Measurements from ENCODE around the gene PRKCA. TPM values are rescaled to one million over a fixed set of nuclear protein-coding genes. Genes with fewer than 3 reads are reported as not detected.

Gene PRKCA
- total RNA-seq, 4 donors from 2014 or later, result 26.0 to 89.0 (median 32.8) TPM

- Histone ChIP-seq H3K36me3 (no peaks in the 10 kb centered on the region), H3K4me3 (no peak overlapping the region), H3K9me3 (peaks cover 0 to 14% (median 0%) of the 10 kb centered on the region in 3 donors), H3K27me3 (peaks cover 27% of the 10 kb centered on the region), H3K4me1 (no peaks in the 10 kb centered on the region), H3K27ac (no peak overlapping the region)
- ATAC-seq, result no peak
- 17% methylated on average over 1 of the region's 5 CpGs; no CpG with 5 or more reads in 1 of the 2 donors for WGBS, 2 donors (ENCODE audit: low coverage in 1 of 2)
- TF ChIP-seq POLR2AphosphoS5 (IDR thresholded peaks at IDR 0.05) (no peak), EP300 (IDR thresholded peaks at IDR 0.05) (no peak), POLR2A (IDR thresholded peaks at IDR 0.05) (no peak)
- TF ChIP-seq, protein P1, sequence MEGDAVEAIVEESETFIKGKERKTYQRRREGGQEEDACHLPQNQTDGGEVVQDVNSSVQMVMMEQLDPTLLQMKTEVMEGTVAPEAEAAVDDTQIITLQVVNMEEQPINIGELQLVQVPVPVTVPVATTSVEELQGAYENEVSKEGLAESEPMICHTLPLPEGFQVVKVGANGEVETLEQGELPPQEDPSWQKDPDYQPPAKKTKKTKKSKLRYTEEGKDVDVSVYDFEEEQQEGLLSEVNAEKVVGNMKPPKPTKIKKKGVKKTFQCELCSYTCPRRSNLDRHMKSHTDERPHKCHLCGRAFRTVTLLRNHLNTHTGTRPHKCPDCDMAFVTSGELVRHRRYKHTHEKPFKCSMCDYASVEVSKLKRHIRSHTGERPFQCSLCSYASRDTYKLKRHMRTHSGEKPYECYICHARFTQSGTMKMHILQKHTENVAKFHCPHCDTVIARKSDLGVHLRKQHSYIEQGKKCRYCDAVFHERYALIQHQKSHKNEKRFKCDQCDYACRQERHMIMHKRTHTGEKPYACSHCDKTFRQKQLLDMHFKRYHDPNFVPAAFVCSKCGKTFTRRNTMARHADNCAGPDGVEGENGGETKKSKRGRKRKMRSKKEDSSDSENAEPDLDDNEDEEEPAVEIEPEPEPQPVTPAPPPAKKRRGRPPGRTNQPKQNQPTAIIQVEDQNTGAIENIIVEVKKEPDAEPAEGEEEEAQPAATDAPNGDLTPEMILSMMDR (IDR thresholded peaks at IDR 0.05), result no peak
Measured at GRCh38 chr17:66814570-66814969, 512.2 kb downstream of the PRKCA start.

DNA sequence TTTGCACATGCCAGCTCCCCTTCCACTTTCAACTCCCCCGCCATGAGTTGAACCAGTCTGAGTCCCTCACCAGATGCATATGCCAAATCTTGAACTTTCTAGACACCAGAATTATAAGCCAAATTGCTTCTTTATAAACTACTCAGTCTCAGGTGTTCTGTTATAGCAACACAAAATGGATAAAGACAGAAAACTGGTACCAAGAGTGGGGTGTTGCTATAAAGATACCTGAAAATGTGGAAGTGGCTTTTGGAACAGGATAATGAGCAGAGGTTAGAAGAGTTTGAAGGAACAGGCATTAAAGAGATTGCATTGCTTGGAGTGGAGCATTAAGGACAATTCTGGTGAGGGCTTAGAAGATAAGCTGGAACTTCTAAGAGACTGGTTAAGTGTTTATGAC is 515.3 kb downstream of the PRKCA start:
- no peaks in the 10 kb centered on the region for H3K4me1 ChIP-seq
- H3K9me3 ChIP-seq, result peaks cover 0 to 14% (median 0%) of the 10 kb centered on the region in 3 donors
- H3K27ac ChIP-seq, result no peak overlapping the region
- H3K36me3 ChIP-seq, result no peaks in the 10 kb centered on the region
- no peak for ATAC-seq
- no peak overlapping the region for H3K4me3 ChIP-seq
- TF ChIP-seq, protein P1 (IDR thresholded peaks at IDR 0.05), result no peak
- TF ChIP-seq POLR2A (IDR thresholded peaks at IDR 0.05) (no peak), EP300 (IDR thresholded peaks at IDR 0.05) (no peak), POLR2AphosphoS5 (IDR thresholded peaks at IDR 0.05) (no peak)
- WGBS, 2 donors (ENCODE audit: low coverage in 1 of 2), result 83 to 100% methylated on average over 1 of the region's 1 CpG
- H3K27me3 ChIP-seq, result peaks cover 30% of the 10 kb centered on the region

DNA sequence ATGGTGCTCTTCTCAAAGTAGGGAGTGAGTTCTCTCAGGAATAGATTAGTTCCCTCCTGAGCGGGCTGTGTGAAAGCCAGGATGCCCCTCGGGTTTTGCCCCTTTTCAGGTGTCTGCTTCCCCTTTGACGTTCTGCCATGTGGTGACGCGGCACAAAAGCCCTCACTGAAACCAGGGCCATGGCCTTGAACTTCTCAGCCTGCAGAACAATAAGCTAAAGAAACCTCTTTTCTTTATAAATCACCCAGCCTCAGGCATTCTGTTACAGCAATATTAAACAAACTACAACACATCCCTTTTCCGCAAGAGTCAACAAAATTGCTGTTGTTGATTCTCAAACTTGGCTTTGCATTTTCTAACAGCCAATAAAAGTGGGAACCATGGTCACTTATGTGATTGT is 517.1 kb downstream of the PRKCA start:
- no peaks in the 10 kb centered on the region for H3K4me1 ChIP-seq
- H3K27ac ChIP-seq, result no peak overlapping the region
- H3K9me3 ChIP-seq, result peaks cover 0 to 14% (median 0%) of the 10 kb centered on the region in 3 donors
- H3K4me3 ChIP-seq, result no peak overlapping the region
- WGBS, 2 donors (ENCODE audit: low coverage in 1 of 2), result 78 to 80% methylated on average over 6 of the region's 6 CpGs
- no peaks in the 10 kb centered on the region for H3K36me3 ChIP-seq
- H3K27me3 ChIP-seq, result peaks cover 42% of the 10 kb centered on the region
- ATAC-seq, result no peak
- TF ChIP-seq POLR2AphosphoS5 (IDR thresholded peaks at IDR 0.05) (no peak), EP300 (IDR thresholded peaks at IDR 0.05) (no peak), POLR2A (IDR thresholded peaks at IDR 0.05) (no peak)
- TF ChIP-seq, protein P1 (IDR thresholded peaks at IDR 0.05), result no peak

GRCh38 chr17:66822009-66822408 is 519.6 kb downstream of the PRKCA start:
- peaks cover 53% of the 10 kb centered on the region for H3K27me3 ChIP-seq
- no peak for ATAC-seq
- H3K4me1 ChIP-seq, result no peaks in the 10 kb centered on the region
- WGBS, 2 donors (ENCODE audit: low coverage in 1 of 2), result 60 to 63% methylated on average over 1 to 8 of the region's 8 CpGs
- no peak for TF ChIP-seq POLR2AphosphoS5 (IDR thresholded peaks at IDR 0.05)
- no peaks in the 10 kb centered on the region for H3K36me3 ChIP-seq
- peaks cover 0 to 19% (median 0%) of the 10 kb centered on the region in 3 donors for H3K9me3 ChIP-seq
- no peak overlapping the region for H3K27ac ChIP-seq
- H3K4me3 ChIP-seq, result no peak overlapping the region

GRCh38 chr17:66826856-66827255 is 524.4 kb downstream of the PRKCA start:
- H3K4me3 ChIP-seq, result no peak overlapping the region
- H3K36me3 ChIP-seq, result no peaks in the 10 kb centered on the region
- peaks cover 0 to 5% (median 0%) of the 10 kb centered on the region in 3 donors for H3K4me1 ChIP-seq
- peaks cover 0 to 5% (median 0%) of the 10 kb centered on the region in 3 donors for H3K9me3 ChIP-seq
- WGBS, 2 donors (ENCODE audit: low coverage in 1 of 2), result 73 to 77% methylated on average over 5 to 6 of the region's 6 CpGs
- no peak for ATAC-seq
- no peak for TF ChIP-seq EP300 (IDR thresholded peaks at IDR 0.05)
- H3K27me3 ChIP-seq, result peaks cover 60% of the 10 kb centered on the region
- H3K27ac ChIP-seq, result no peak overlapping the region

DNA sequence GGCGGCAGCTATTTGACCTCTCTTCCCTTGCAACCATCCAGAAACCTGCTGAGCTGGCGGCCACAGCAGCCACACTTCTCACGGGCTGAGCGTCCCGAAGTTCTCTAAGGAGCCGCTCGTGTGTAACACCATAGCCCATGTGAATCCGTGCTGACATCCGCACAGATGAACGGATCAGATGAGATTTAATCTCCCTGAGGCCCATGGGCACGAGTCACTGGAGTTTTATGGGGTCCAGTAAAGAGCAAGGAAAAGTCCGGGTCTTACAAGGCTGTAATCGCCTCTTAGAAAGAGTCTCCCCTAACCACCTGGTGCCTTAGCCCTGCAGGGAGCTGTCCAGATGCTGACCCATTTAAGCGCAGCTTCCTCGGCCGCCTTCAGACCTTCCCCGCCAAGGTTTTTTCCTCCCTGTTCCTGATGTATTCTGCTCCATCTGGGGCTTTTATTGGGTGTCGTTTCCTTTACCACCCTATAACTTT is 527.0 kb downstream of the PRKCA start:
- Histone ChIP-seq H3K4me1 (peaks cover 0 to 5% (median 0%) of the 10 kb centered on the region in 3 donors), H3K27me3 (peaks cover 64% of the 10 kb centered on the region), H3K9me3 (peaks cover 0 to 5% (median 0%) of the 10 kb centered on the region in 3 donors), H3K27ac (no peak overlapping the region), H3K36me3 (no peaks in the 10 kb centered on the region), H3K4me3 (no peak overlapping the region)
- 0 to 4% methylated on average over 6 to 15 of the region's 18 CpGs for WGBS, 2 donors (ENCODE audit: low coverage in 1 of 2)
- no peak for ATAC-seq
- TF ChIP-seq, protein P1 (IDR thresholded peaks at IDR 0.05), result no peak
- no peak for TF ChIP-seq POLR2A (IDR thresholded peaks at IDR 0.05)
- no peak for TF ChIP-seq POLR2AphosphoS5 (IDR thresholded peaks at IDR 0.05)
- no peak for TF ChIP-seq EP300 (IDR thresholded peaks at IDR 0.05)

All from gastroesophageal sphincter (tissue), 4 donors.